Stimulated activated CD4-positive, alpha-beta T cell treated with anti-CD3 and anti-CD28 coated beads, Interleukin-1b, Interleukin-23, amount 100 ng/mL, for 4 hours (primary cell): ENCODE data around the gene FBN3.
"Not testable (repeated sequence)": the region's sequence is repeated elsewhere in the genome, so short reads cannot be mapped to it uniquely, and the experiment has no call there.

ENCODE experiments used
- DNase-seq, 2 donors: peaks; one replicate each; pipeline ENCODE4 v3.0.0-alpha.2; 2020; ENCODE audit warnings: low read depth in 2 of 2

The FBN3 gene

DNA sequence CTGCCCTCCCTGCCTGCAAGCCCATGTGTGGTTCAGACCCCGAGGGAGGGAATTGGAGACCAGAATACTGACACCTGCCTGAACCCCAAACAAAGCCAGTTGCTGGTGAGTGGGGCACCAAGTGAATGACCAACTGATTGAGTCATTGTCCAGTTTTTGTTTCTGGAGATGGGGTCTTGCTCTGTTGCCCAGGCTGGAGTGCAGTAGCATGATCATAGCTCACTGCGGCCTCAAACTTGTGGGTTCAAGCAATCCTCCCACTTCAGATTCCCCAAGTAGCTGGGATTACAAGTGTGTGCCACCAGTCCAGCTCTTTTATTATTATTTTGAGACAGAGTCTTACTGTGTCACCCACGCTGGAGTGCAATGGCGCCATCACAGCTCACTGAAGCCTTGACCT lies 92.9 kb downstream of the FBN3 start:
- DNase-seq = no peak

DNA sequence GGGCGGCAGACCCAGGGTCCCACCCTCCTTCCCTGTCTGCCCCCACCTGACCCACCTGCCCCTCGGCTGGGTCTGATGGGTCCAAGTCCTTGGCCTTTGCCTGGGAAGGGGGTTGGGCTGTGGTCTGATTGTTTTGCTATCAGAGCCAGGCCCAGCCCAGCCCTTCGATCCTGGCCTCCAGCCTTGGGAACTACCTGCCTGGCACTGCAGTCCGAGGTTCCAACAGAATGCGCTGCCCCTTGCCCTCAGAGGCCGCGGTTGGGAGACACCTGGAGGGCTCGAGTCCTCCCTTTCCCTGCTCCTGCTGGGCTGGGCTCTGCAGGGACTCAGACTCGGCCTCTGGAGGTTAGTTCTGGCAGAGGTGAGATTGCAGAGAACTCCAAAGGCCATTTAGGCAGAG lies 95.2 kb downstream of the FBN3 start:
- DNase-seq = no peak

DNA sequence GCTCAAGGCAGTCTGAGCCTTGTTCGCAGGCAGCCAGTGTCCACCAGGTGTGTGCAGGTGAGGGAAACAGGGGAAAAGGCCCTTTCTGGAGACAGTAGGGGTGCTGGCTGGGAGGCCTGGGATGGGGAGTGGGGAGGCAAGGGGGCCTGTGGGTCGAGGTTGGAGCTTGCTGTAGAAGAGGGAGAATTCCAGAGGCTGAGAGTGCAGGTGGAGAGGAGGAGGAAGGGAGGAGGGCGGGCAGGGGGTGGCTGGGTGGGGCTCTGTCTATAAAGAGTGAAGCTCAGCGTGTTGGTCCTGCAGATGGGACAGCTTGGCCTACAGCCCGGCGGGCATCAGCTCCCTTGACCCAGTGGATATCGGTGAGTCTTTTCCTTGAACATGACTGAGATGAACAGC lies 96.9 kb downstream of the FBN3 start, which contains the start of gene CCL25:
Gene CCL25 (plus strand): TSS at position 297 of the 396 bp plus-strand sequence. CDS start 290 bp downstream, outside the sequence.
- no peak for DNase-seq

DNA sequence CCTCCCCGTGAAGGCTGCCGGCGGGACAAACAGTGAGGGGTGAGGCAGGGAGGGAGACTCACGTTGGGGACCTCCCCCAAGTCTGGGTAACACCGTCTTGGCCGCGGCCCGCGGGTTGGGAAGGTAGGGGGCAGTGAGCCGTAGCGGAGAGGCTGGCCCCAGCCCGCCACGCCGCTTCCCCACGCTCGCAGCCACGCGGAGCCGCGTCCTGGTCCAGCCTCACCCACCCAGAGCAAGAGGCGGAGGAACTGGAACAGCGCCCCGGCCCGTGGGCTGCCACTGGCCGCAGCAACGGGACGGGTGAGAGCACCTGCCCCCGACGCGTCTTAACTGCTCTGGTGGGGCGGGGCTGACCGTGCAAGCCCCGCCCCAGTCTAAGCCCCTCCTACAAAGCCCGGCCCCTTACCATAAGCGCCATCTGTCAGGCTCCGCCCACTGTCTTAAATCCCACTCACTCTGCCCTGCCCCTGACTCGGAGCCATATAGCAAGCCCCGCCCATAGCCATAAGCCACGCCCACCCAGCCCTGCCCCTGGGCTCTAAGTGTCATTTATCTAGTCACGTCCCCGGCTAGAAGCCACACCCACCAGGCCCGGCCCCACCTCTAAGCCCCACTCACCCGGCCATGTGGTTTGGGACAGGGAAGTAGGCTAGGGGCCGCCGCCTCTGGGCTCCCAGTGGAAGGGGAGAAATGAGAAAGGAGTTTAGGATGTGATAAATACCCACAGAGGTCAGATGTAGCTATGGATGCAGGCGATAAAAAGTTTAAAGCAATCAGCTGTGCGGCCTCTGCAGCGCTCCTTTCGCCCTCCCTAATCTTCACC lies 98.9 kb downstream of the FBN3 start:
- peak; percentile 79 to 92 for DNase-seq

DNA sequence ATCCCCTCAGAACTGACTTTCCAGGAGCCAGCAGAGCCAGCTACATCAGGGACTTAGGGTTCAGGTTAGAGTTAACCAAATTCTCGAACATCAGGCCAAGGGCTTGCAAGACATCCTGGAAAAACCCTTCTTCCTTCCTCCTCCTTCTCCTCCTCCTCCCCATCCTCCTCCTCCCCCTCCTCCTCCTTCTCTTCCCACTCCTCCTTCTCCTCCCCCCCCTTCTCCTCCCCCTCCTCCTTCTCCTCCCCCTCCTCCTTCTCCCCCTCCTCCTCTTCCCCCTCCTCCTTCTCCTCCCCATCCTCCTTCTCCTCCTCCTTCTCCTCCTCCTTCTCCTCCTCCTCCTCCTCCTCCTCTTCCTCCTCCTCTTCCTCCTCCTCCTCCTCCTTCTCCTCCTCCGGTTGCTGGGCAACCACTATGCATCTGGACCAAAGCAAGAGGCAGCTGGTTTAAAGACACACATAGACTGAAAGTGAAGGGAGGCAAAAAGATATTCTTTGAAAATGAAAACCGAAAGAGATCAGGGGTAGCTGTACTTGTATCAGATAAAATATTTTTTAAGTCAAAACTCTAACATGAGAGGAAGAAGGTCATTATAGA lies 102.7 kb downstream of the FBN3 start:
- no peak for DNase-seq

DNA sequence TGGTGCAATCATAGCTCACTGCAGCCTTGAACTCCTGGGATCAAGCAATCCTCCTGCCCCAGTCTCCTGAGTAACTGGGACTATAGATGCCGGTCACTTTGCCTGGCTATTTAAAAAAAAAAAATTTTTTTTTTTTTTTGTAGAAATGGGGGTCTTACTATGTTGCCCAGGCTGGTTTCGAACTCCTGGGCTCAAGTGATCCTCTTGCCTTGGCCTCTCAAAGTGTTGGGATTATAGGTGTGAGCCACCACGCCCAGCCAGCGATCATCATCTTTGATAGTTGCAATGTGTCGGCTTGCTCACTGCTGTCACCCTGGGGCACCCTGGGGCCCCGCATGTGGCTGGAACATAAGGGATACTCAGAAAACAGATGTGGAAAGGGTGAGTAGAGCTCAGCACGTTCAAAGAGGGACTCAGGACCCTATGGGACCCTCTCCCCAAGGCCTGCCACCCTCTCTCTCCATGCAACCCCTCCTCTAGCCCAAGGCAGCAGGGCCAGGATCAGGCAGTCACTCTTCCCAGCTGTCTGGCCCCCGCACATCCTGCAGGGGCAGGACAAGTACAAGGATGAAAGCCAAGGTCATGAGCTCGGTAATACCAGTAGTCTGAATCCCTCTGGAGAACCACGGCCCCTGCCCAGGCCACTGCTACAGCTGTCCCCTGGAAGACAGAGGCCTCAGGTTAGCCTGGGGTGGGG lies 103.4 kb downstream of the FBN3 start:
- no peak for DNase-seq

DNA sequence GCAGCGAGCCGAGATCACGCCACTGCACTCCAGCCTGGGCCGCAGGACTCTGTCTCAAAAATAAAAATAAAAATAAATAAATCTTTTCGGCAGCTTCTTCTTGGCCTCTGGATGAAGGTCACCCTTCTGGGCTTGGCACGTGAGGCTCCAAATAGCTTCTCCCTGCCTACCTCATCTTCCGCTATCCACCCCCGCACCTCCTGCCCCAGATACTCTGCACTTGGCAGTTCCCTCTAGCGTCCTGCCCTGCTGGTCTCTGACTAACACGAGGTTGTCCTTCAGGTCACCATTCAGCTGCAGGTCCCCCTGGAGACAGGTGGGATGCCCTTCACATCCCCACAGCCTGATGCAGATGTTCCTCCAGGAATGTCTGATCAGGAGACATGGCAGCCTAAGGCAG lies 105.4 kb downstream of the FBN3 start:
- no peak for DNase-seq

DNA sequence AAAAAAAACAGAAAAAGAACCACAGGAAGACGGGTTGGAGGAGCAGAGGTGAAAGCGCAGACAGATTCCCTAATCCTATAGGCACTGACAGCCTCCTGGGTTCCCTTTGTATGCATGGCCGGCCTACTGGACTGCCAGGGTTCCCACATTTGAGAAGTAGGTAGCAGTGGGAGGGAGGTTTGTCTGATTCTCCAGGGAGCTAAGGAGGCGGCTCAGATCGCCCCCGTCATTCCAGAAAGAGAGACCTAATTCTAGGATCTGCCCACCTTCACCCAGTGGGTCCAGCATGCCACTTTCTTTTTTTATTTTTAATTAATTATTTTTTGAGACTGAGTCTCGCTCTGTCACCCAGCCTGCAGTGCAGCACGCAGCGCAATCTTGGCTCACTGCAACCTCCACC lies 106.5 kb downstream of the FBN3 start:
- no peak for DNase-seq

DNA sequence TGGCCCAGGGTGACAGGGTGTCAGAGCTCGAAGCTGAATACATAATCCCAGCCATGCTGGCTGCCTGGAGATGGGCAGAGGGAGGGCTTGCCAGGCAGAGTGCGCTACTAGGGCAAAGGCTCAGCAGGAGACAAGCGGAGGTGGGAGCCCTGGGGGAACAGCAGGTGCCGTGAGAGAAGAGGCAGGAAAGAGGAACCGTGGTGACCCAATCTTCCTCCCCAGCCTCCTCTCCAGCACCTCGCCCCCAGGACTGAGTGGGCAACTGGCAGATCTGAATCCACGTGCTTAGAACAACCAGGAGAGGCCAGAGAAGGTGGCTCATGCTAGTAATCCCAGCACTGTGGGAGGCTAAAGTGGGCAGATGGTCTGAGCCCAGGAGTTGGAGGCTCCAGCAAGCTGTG lies 107.9 kb downstream of the FBN3 start:
- no peak for DNase-seq

DNA sequence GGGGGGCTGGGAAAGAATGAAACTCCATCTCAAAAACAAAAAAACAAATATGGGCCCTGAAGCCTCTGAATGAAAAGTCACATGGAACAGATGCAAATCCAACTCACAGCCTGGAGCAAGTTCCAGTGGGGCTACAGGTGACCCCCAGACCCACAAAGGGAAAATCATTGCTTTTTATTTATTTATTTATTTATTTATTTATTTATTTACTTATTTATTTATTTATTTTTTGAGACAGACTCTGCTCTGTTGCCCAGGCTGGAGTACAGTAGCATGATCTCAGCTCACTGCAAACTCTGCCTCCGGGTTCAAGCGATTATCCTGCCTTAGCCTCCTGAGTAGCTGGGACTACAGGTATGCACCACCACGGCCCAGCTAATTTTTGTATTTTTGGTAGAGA lies 110.2 kb downstream of the FBN3 start:
- DNase-seq = no peak

DNA sequence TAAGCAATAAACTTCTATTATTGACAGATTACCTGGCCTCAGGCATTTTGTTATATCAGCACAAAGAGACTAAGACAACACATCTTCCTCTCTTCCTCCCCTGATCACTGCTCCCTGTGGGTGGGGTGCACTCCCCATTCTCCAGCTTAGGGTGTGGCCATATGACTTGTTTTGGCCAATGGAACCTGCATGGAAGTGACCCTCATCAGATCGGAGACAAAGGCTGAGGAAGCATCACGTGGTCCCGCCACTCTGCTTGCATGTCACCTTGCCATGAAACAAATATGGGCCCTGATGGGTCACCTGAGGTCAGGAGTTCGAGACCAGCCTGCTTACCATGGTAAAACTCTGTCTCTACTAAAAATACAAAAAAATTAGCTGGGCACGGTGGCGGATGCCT lies 110.6 kb downstream of the FBN3 start:
- no peak for DNase-seq

DNA sequence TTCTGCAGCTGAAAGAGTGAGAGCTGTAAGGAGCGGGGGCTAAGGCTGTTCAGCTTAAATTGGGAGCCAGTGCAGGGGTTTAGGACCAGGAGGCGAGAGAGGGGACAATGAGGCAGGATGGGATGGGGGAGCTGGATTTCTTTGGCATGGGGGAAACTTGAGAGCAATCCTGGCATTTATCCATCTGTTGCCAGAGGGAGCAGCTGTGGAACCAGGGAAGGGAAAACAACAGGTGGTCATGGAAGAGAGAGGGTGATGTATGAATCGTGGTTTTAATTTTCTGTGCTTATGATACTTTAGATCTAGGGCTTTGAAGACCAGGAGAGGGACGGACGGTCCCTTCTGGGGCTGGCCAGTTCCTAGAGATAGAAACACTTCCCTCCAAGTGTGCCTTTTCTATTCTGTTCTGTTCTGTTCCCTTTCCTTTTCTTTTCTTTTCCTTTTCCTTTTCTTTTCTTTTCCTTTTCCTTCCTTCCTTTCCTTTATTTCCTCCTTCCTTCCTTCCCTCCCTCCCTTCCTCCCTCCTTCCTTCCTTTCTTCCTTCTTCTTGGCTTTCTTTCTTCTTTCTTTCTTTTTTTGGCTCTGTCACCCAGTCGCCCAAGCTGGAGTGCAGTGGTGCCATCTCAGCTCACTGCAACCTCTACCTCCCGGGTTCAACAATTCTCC lies 112.8 kb downstream of the FBN3 start:
- no peak for DNase-seq

DNA sequence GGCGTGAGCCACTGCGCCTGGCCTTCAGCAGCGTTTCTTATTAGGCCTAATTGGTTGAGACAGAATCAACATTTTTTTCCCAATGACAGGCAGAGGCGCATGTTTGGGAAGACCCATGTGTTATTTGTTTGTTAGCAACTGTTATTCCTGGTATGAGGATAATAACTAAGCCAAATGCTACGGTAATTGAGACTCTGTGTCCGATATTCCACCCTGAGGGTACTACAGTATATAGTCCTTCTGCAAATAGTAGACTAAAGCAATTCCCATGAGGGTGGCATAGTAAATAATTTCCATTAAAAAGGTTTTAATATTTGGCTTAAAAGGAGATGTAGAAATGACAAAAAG lies 115.2 kb downstream of the FBN3 start:
- DNase-seq = no peak

DNA sequence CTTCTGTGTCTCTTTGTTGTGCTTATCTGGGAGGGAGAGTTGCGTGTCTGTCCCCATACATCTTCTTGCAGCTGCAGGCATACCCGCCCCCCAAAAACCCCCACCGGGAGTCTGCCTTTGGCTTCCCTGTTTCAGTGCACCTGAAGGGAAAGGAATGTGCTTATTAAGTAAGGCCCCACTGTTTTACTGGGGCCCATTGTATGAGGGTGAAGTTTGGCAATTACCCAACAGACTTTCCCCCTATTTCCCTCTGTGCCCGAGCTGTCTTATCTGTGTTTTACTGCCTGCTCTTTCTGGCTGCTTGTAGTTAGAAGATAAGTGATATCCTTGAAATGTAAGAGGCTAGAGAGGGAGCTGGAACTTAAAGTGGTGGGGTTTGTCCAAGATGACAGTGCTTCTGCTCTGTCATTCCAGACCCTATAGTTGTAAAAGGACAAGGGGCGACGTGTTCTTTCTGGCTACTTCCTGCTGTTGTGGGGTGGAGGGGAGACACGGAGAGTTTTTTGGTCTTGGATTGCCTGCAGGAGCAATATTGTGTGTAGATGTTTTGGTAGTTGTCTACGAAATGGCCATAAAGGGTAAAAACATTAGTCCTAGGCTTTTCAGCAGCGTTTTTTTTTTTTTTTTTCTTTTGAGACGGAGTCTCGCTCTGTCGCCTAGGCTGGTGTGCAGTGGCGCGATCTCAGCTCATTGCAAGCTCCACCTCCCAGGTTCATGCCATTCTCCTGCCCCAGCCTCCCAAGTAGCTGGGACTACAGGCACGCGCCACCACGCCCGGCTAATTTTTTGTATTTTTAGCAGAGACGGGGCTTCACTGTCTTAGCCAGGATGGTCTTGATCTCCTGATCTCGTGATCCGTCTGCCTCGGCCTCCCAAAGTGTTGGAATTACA lies 115.9 kb downstream of the FBN3 start:
- DNase-seq = not testable (repeated sequence)

DNA sequence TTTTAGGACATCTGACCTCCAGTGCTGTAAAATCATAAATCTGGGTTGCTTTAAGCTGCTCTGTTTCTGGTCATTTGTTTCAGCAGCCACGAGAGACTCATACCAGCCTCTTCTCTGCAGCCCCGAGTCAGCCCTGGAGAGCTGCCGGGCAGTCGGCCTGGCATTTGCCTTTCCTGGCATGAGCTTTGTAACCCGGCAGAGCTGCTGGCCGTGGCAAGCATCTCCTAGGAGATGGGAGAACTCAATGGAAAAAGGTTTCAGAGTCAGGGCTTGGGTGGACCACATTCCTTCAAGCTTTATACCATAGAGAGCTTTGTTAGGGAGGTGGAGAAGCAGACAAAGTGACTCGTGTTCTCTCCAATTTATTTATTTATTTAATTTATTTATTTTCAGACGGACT lies 118.4 kb downstream of the FBN3 start:
- no peak for DNase-seq

DNA sequence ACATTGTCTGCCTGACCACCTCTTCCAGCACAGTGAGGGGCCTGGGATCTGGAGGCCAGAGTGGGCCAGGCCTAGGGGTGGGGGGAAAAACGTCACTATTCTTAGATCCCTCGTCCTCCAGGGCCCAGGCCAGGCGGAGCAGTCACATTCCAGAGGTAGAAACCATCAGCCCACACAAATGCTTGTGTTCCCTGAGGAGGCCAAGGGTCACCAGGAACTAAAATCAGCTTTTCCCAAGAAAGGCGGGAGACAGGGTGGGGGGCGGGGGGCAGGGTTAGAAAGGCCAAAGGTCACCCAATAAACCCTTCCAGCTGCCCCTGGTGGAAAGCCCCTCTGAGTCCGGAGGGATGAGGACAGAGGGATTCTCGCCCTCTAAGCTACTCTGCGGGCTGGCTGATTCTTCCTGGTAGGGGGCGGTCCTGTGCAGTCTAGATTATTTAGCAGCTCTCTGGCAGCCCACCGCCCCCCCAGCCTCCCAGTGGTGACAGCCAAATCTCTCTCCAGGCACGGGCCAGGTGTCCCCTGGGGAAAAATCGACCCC lies 120.4 kb downstream of the FBN3 start:
- DNase-seq = no peak

DNA sequence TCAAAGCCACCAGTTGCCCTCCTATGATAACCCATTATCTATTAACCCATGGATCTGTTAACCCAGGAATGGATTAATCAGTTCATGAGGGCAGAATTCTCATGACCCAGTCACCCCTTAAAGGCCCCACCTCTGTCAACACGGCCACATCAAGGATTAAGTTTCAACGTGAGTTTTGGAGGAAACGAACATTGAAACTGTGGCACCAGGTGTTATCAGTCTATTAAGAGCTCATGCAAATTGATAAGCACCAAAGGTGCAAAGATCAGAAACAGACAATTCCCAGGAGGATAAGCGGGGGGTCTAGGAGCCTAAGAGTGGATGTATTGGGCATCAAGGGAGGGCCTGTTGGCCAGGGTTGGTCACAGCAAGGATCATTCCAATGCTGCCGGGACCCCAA lies 124.1 kb downstream of the FBN3 start:
- no peak for DNase-seq

DNA sequence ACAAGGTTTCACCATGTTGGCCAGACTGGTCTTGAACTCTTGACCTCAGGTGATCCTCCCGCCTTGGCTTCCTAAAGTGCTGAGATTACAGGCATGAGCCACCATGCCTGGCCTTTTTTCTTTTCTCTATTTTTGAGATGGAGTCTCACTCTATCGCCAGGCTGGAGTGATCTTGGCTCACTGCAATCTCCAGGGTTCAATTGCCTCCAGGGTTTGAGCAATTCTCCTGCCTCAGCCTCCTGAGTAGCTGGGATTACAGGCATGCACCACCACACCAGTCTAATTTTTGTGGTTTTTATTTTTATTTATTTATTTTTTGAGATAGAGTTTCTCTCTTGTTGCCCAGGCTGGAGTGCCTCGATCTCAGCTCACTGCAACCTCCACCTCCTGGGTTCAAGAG lies 125.1 kb downstream of the FBN3 start:
- not testable (repeated sequence) for DNase-seq

DNA sequence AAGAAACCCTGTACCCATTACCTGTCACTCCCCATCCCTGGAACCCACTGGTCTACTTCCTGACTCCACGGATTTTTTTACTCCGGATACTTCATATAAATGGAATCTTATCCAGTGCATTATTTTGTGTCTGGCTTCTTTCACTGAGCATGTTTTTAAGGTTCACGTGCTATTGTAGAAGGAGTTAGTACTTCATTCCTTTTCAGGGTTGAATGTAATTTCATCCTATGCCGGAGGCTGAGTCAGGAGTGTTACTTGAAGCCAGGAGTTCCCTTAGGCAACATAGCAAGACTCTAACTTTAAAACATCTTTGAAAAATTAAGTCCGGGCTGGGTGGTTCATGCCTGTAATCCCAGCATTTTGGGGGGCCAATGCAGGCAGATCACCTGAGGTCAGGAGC lies 126.0 kb downstream of the FBN3 start:
- DNase-seq = no peak

DNA sequence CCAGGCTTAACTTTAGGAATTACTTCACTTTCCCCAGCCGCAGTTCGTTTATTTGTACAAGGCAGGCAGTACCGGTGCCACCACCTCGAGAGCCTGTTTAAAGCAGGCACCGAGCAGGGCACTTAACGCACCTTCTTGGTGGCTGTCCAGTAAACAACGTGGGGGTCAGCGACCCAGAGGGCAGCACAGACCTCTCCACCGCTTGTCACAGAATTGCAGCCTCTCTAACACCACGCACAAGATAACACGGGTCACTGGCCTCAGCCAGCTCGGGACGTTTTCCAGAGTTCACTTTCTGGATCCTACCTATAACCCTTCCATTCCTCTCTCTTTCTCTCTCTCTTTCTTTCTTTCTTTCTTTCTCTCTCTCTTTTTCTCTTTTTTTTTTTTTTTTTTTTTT lies 127.1 kb downstream of the FBN3 start:
- DNase-seq = no peak

DNA sequence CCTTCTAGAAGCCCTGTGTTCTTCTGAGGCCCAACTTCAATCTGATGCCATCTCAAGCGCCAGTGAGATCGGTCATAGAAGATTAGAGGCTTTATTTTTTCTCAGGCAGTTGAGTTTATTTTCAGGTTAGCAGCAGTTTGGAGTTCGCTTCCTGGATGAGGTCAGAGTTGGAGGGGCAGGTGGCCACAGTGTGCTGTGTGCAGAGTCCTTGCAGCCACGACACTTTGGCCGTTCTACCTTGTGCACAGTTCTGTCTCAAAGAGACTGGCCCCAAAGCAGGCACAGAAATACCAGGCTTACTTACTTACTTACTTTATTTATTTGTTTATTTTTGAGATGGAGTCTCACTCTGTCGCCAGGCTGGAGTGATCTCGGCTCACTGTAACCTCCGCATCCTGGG lies 128.0 kb downstream of the FBN3 start:
- DNase-seq = no peak
